SK-N-MC (cell line): ENCODE data around the gene MANEAL.
A peak's percentile ranks its signal among the peaks of the same experiment; 100 is the strongest.

Experiments used
- EZH2 ChIP-seq: fragments of 200-600 bp; sonication (generic); IDR thresholded peaks from one replicate; pipeline ENCODE4 v1.6.1; 2017; ENCODE audit warnings: antibody characterized with exemption
- FOXP2 ChIP-seq: optimal IDR thresholded peaks from 2 replicates; pipeline ENCODE3; 2011; ENCODE audit warnings: mild to moderate bottlenecking, moderate library complexity; ENCODE audit not compliant: insufficient read depth; ENCODE audit errors: extremely low read length, control extremely low read depth
- POLR2AphosphoS5 ChIP-seq: IDR thresholded peaks from 2 replicates; pipeline ENCODE4 v1.6.1; 2012; ENCODE audit warnings: mild to moderate bottlenecking, low read depth, low read length, borderline replicate concordance

DNA sequence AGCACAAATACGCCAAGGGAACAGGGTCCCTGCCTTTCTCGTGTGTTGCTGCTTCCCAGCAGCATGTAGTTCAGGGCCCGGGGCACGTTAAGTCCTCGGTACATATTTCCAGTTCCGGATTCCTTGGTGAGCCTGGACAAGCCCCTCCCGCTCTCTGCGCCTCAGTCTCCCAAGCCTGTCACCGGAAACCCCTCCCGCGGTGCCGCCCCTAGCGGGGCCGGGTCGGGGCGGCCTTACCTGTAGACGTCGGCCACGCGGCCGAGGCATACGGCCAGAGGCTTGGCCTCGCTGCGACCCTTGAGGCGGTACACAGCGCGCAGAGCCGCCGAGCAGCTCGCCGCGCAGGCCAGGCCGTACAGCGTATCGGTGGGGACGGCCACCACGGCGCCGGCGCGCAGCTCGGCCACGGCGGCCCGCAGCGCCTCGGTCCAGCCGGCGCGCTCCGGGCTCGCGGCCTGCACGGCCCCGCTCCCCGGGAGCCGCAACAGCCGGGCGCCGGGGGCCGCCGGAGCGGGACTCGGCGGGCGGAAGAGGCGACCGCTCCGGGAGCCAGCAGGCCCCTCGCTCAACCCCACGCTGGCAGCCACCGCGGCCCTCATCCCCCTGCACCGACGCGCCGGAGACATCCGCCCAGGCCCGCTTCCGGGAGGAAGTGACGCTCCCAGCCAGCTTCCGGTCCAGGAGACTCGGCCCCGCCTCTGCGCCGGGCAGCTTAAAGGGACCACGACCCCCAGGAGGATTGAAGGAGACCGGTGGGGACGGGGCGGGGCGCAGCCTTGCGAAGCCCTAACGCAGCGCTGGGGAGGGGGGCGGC is 14.1 kb downstream of the MANEAL start, which contains the start of the genes C1orf122 and YRDC:
- no peak for TF ChIP-seq EZH2
- peak; percentile 82 for TF ChIP-seq POLR2AphosphoS5
- peak; percentile 61 for TF ChIP-seq FOXP2
